ENCODE results near the gene CHSY1.
"Not testable (repeated sequence)": the region's sequence is repeated elsewhere in the genome, so short reads cannot be mapped to it uniquely, and the experiment has no call there.

CHSY1 gene

GRCh38 chr15:101221902-101222301 is 29.9 kb downstream of the CHSY1 start:
- CTCF ChIA-PET, result interaction anchor here (1.1 to 1.6 kb wide), 3 partner anchors 11 to 136 kb away, joined by 3 to 6 read pairs (median 5); no protein-coding TSS in a partner anchor
- TF ChIP-seq CTCF (IDR thresholded peaks at IDR 0.05; ENCODE audit: insufficient read depth, low read length, missing control alignments), result no peak

GRCh38 chr15:101220060-101220459 is 31.8 kb downstream of the CHSY1 start:
- TF ChIP-seq CTCF (IDR thresholded peaks at IDR 0.05; ENCODE audit: insufficient read depth, low read length, missing control alignments), result no peak
- ChIA-PET CTCF (no interaction called here), POLR2A (no interaction called here)
- DNase-seq (ENCODE audit: low read depth, low spot score), result no peak
- H3K4me3 ChIP-seq (ENCODE audit: low read depth, low read length), result no peak overlapping the region

More at GRCh38 chr15:101221902-101222301, 29.9 kb downstream of the CHSY1 start:
- no peak for DNase-seq (ENCODE audit: low read depth, low spot score)
- no peak overlapping the region for H3K4me3 ChIP-seq (ENCODE audit: low read depth, low read length)
- POLR2A ChIA-PET, result no interaction called here

GRCh38 chr15:101219441-101219840 is 32.4 kb downstream of the CHSY1 start:
- CTCF ChIA-PET, result no interaction called here
- no peak for TF ChIP-seq CTCF (IDR thresholded peaks at IDR 0.05; ENCODE audit: insufficient read depth, low read length, missing control alignments)
- no peak for DNase-seq (ENCODE audit: low read depth, low spot score)
- no peak overlapping the region for H3K4me3 ChIP-seq (ENCODE audit: low read depth, low read length)
- POLR2A ChIA-PET, result no interaction called here

GRCh38 chr15:101217446-101217845 is 34.4 kb downstream of the CHSY1 start:
- CTCF ChIA-PET, result interaction anchor here (2.0 to 2.2 kb wide), 2 partner anchors 10 to 24 kb away, joined by 4 to 7 read pairs; no protein-coding TSS in a partner anchor
- DNase-seq (ENCODE audit: low read depth, low spot score), result no peak
- no peak overlapping the region for H3K4me3 ChIP-seq (ENCODE audit: low read depth, low read length)
- POLR2A ChIA-PET, result no interaction called here
- TF ChIP-seq CTCF (IDR thresholded peaks at IDR 0.05; ENCODE audit: insufficient read depth, low read length, missing control alignments), result no peak

- DNase-seq (ENCODE audit: low read depth, low spot score), result no peak
- POLR2A ChIA-PET, result no interaction called here
- no peak for TF ChIP-seq CTCF (IDR thresholded peaks at IDR 0.05; ENCODE audit: insufficient read depth, low read length, missing control alignments)
- CTCF ChIA-PET, result interaction anchor here (2.0 to 2.5 kb wide), 3 partner anchors 10 to 25 kb away, joined by 4 to 10 read pairs (median 7); no protein-coding TSS in a partner anchor
- no peak overlapping the region for H3K4me3 ChIP-seq (ENCODE audit: low read depth, low read length)
Observed at GRCh38 chr15:101216100-101216499, 35.7 kb downstream of the CHSY1 start.

GRCh38 chr15:101215681-101216080 is 36.2 kb downstream of the CHSY1 start:
- no peak overlapping the region for H3K4me3 ChIP-seq (ENCODE audit: low read depth, low read length)
- ChIA-PET CTCF (interaction anchor here (1.1 to 2.5 kb wide), 4 partner anchors 10 to 46 kb away, joined by 3 to 10 read pairs (median 6); no protein-coding TSS in a partner anchor), POLR2A (no interaction called here)
- no peak for DNase-seq (ENCODE audit: low read depth, low spot score)
- TF ChIP-seq CTCF (IDR thresholded peaks at IDR 0.05; ENCODE audit: insufficient read depth, low read length, missing control alignments), result no peak

GRCh38 chr15:101214435-101215097 is 37.3 kb downstream of the CHSY1 start:
- POLR2A ChIA-PET, result not testable (repeated sequence)

More at GRCh38 chr15:101214435-101215097, 37.3 kb downstream of the CHSY1 start:
- H3K4me3 ChIP-seq (ENCODE audit: low read depth, low read length); DNase-seq (ENCODE audit: low read depth, low spot score): not testable (repeated sequence)
- CTCF ChIA-PET, result interaction anchor here (0.9 to 2.5 kb wide), 3 partner anchors 11 to 92 kb away, joined by 3 to 10 read pairs (median 3); no protein-coding TSS in a partner anchor
